Measurements from ENCODE around the gene OR4E1.
A peak's percentile ranks its signal among the peaks of the same experiment; 100 is the strongest.

DNA sequence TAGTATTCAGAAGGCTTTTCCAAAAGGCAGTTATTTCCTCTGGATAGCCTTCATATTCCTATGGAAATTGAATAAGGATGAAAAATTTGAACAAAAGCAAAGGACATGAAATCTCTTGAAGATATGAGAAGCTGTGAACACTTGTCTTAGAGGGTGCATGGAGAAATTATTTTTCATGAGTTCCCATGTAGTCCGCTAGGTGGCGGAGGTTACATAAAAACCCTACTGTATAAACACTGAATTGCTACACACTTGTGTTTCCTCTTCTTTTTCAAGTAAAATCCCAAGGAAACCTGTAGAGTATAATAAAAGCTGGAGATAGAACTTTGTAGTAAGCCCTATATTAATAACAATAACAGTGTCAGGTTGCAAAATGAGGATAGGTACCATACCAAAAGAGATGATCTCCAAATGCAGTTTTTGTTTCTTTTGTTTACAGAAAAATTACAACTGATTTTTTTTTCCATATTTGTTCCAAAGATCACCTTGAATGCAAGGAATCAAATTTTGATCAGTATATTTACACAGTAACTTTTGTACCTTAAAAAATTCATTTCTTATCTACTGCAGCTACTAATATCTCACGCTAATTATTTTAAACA, 37.8 kb upstream of the OR4E1 start:
- TF ChIP-seq, protein P1, sequence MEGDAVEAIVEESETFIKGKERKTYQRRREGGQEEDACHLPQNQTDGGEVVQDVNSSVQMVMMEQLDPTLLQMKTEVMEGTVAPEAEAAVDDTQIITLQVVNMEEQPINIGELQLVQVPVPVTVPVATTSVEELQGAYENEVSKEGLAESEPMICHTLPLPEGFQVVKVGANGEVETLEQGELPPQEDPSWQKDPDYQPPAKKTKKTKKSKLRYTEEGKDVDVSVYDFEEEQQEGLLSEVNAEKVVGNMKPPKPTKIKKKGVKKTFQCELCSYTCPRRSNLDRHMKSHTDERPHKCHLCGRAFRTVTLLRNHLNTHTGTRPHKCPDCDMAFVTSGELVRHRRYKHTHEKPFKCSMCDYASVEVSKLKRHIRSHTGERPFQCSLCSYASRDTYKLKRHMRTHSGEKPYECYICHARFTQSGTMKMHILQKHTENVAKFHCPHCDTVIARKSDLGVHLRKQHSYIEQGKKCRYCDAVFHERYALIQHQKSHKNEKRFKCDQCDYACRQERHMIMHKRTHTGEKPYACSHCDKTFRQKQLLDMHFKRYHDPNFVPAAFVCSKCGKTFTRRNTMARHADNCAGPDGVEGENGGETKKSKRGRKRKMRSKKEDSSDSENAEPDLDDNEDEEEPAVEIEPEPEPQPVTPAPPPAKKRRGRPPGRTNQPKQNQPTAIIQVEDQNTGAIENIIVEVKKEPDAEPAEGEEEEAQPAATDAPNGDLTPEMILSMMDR (conservative IDR thresholded peaks at IDR 0.05): peak; percentile 85
- no peak for TF ChIP-seq ZFX (IDR thresholded peaks at IDR 0.05)

Data from C4-2B (cell line).